Amygdala (tissue), 56 donors: ENCODE measurements around the gene NTN3.
A peak's percentile ranks its signal among the peaks of the same experiment; 100 is the strongest.

Source experiments
- DNase-seq, 56 donors: peaks; one replicate each; lab custom pipeline; 2025; lab: John Stamatoyannopoulos, UW

Gene NTN3

GRCh38 chr16:2493605-2494004 lies 22.5 kb downstream of the NTN3 start:
- DNase-seq: no peak

GRCh38 chr16:2494616-2495015 lies 23.5 kb downstream of the NTN3 start:
- no peak for DNase-seq

- no peak for DNase-seq
Observed at GRCh38 chr16:2495041-2495440, 23.9 kb downstream of the NTN3 start.

GRCh38 chr16:2496223-2497115 lies 25.4 kb downstream of the NTN3 start:
- no peak for DNase-seq

- DNase-seq: peak in 1 of 56 donors; percentile 32
Observed at GRCh38 chr16:2497116-2497630, 26.1 kb downstream of the NTN3 start.

- DNase-seq: no peak
Observed at GRCh38 chr16:2497695-2498484, 26.8 kb downstream of the NTN3 start.

- no peak for DNase-seq
Observed at GRCh38 chr16:2498531-2499253, 27.6 kb downstream of the NTN3 start.

GRCh38 chr16:2499454-2499853 lies 28.4 kb downstream of the NTN3 start:
- DNase-seq: no peak

GRCh38 chr16:2499890-2500429 lies 28.9 kb downstream of the NTN3 start:
- DNase-seq: no peak

GRCh38 chr16:2500430-2500917 lies 29.4 kb downstream of the NTN3 start:
- no peak for DNase-seq

GRCh38 chr16:2500918-2501750 lies 30.0 kb downstream of the NTN3 start:
- DNase-seq: peak; percentile 53 to 97 (median 87)

GRCh38 chr16:2501946-2502895 lies 31.1 kb downstream of the NTN3 start:
- DNase-seq: no peak

- DNase-seq: no peak
Observed at GRCh38 chr16:2505695-2506094, 34.6 kb downstream of the NTN3 start.

- peak in 4 of 56 donors; percentile 9 to 33 (median 28) for DNase-seq
Observed at GRCh38 chr16:2507052-2507659, 36.1 kb downstream of the NTN3 start.

- no peak for DNase-seq
Observed at GRCh38 chr16:2507665-2508064, 36.6 kb downstream of the NTN3 start.

- no peak for DNase-seq
Observed at GRCh38 chr16:2508722-2509400, 37.8 kb downstream of the NTN3 start.
